HS-5 (cell line): ENCODE data around the gene ARHGEF38.

ENCODE experiments used
- DNase-seq: peaks from one replicate; pipeline ENCODE4 v3.0.0-alpha.2; 2012; ENCODE audit warnings: low read depth

Gene ARHGEF38

DNA sequence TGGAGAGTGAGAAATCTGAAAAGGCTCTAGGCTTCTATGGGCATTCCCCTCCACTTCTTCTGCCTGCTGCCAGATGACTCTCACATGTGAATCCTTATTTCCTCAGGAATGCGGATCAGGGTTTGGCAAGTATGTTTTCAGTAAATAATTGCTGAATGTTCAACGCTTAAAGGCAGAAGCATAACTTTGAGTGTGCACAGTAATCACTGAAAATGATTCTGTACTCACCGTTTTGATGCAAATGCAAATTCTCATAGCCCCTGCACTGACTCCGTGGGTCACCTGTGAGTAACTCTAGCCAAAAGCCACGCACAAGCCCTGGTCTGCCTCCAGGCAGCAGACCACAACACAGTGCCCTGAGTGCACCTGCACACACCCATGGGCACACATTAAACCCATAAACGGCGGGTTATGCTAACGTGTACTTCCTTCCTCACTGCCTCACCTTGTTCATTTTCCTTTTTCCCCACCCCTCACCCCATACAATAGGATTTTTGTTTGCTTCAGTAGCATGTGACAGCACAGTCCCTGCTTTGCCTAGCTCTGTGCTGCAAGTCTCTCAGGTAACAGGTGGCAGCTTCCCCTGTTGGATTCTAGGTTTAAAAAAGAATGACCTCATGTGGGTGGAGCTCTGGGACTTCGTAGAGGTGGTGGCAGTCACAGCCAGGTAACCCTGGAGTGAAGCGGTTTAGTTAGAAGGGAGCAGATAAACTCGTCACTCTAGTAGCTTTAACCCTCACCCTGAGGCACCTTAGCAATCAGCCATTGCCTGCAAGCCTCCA, at the start of gene ARHGEF38:
TSS of gene ARHGEF38 (plus strand) at position 656 of the 782 bp plus-strand sequence. CDS start 146 bp downstream, outside the sequence.
- DNase-seq: no peak

- no peak for DNase-seq
These were observed 48.9 kb upstream of the ARHGEF38 start for GRCh38 chr4:105503484-105503883.

DNA sequence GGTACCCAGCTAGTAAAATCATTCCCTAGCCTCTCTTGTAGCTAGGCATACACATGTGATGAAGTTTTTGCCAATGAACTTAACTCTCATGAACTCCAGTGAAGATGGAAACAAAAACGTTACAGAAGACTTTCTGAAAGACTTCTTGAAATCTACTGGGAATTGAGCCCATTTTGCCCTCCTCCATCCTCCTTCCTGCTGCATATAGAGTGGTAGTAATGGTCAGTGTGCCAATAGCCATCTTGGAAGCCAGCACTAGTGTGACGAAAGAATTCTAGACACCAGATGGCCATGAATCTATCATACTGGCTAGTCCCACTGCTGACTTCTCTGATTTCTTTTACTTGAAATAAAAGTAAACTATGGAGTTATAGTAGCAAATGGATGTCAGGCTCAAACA, 47.7 kb upstream of the ARHGEF38 start:
- no peak for DNase-seq

DNA sequence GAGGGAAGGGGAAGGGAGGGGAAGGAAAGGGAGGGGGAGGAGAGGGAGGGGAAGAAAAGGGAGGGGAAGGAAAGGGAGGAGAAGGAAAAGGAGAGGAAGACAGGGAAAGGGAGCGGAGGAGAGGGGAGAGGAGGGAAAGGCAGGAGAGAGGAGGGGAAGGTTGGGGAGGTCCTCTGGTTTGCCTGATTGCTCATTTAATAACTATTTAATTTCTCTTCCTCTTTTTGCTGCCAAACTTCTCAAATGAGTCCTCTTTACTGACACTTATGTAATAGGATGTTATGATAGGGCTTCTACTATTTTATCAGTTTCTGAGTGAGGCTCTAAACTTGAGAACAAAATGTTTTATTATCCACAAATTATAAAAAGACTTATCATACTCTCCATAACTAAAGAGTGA, 43.1 kb upstream of the ARHGEF38 start:
- no peak for DNase-seq

DNA sequence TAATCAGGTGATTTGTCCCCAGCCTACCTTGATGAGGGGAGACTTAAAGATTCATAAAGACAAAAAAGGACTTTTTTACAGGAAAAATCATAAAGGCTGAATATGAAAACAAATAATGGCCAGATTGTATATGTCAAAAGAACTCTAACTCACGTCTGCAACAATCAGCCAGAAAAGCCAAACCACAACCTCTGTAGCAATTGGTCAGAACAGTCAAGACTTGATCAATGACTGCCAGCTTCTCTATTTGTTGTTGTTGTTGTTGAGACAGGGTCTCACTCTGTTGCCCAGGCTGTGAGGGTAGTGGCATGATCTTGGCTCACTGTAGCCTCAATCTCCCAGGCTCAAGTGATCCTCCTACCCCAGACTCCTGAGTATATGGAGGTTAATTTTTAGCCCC, 42.7 kb upstream of the ARHGEF38 start:
- no peak for DNase-seq

GRCh38 chr4:105510245-105510644, 42.2 kb upstream of the ARHGEF38 start:
- DNase-seq: no peak

DNA sequence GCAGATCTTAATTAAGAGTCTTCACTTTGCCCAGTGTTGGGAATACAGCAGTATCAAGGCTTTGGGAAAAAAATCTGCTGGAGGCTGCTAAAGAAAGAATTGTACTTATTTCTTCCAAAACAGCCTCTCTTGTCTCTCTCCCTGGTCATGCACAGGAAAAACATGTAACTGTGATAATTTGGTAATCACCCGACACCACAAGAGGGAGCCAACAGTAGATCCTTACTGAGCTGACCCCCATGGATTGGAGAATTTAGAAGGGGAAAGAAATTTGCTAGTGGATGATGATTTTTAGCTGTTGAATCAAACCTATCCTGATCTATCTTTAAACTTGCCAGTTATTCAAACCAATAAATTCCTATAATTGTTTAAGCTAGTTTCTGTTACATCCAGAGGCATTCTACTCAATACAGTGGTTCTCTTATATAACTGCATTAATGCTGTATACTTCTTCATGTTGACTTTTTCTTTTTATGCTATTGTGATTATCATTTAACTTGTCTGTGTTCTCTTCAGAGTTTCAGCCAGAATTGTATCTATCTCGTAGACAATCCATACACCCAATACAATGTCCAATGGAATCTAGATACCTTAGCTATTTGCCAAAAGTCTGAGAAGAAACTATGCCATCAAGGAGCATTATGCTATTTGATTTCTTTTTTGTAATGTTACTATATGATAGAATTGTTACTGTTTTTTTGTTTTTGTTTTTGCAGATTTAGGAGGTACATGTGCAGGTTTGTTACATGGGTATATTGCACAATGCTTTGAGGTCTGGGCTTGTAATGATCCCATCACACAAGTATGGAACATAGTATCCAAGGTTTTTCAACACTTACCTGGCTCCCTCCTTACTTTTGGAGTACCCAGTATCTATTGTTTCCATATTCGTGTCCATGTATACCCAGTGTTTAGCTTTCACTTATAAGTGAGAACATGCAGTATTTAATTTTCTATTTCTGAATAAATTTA, 31.3 kb upstream of the ARHGEF38 start:
- peak; percentile 11 for DNase-seq

DNA sequence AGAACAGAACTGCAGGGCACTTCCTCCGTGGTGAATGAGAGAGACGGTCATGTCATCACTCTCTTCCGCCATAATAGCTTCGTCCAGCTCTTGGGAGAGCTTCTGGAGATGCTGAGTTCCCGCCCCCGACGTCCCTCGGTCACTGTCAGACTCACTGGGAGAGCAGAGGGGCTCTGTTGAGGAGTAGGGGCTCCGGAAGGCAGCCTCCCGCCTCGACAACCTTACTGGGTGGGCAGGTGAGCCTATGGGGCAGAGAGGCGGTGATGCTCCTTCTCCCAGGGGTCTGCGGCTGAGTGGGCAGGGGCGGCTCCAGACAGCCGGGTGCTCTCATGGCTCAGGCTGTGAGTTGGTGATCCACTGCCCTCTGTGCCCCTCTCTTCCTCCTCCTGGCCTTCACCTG, 25.8 kb upstream of the ARHGEF38 start:
- no peak for DNase-seq

DNA sequence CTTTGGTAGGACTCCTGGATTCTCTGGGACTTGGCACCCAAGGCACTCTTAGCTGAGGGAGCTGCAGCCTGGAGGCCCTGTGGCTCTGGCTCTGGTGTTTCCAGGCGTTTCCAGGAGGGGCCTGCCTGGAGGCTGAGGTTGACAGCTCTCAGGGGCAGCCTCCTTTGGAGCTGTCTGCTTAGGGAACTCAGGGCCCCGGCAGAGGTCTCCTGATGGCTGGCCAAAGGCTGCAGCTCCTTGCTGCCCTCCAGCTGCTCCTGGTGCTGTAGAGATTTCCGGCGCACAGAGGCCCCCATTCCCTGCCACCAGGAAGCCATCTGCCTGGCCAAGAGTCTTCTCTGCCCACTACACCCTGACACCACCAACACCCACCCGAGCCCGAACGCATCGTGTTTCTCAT, 25.3 kb upstream of the ARHGEF38 start:
- DNase-seq: no peak

DNA sequence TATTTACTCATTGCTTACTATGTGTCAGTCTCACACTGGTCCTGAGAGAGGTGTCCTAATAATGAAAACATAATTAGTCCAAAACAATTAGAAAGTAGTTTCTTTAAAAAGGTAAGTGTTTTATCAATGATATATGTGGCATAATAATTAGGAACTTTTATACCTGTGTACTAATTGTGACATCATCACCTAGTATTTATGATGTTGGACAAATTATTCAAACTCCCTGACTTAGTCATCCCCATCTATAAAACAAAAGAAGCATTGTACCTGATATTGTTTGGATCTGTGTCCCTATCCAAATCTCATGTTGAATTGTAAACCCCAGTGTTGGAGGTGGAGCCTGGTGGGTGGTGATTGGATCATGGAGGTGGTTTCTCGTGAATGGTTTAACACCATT, 15.8 kb upstream of the ARHGEF38 start:
- DNase-seq: no peak

DNA sequence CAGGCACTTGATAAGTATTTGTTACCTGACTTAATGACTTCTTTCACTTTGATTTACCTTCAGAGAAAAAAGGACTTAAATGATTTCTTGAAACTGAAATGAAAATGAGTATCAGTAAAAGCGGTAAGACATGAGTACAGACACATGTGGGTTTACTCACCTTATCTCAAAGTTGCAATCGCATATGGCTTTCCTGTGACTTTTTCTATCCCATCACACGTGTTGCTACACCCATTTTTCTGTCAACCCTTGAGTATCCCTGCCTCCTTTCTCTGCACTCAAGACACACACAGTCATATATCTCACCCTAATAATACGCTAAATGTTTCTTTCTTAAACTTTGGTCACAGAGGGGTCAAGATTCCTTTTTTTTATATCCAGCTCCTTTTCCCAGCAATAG, 11.0 kb upstream of the ARHGEF38 start:
- DNase-seq: no peak

- DNase-seq: no peak
These were observed 10.4 kb upstream of the ARHGEF38 start for GRCh38 chr4:105542039-105542438.

DNA sequence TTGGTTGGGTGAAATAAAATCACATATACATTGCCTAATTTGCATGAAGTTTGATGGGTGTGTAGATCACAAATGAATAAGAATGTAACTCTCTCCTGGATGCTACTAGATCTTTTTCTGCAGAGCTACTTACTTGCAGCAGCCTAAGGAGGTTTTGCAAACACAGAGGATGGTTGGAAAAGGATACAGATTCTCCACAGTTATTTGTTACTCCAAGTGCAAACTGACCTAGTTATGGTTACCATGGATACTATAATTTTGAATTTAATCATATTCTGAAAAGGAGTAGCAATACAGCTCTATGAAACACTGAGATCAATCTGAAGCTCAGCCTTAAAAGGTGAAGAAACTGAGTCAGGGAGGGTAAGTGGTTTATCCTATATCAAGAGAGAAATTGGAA, 9.1 kb upstream of the ARHGEF38 start:
- DNase-seq: no peak

GRCh38 chr4:105543881-105544280, 8.5 kb upstream of the ARHGEF38 start:
- no peak for DNase-seq

- no peak for DNase-seq
These were observed 7.7 kb upstream of the ARHGEF38 start for GRCh38 chr4:105544520-105545286.

GRCh38 chr4:105546086-105546485, 6.3 kb upstream of the ARHGEF38 start:
- DNase-seq: no peak

DNA sequence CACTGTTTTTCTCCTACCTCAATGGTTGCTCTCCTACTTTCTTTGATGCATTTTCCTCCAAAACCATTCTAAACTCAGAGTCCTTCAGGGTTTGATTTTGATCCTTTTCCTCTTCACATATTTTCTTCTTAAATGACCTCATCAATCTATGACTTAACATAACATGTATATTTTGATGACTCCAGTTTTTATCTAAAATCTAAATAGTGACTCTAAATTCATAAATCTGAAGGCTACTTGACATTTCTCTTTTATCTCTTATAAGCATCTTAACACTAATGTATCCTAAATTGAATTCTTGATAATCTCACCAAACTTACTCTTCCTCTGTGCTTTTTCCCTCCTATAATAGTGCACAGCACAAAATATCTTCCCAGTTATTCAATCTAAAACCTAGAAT, 4.7 kb upstream of the ARHGEF38 start:
- no peak for DNase-seq

- DNase-seq: peak; percentile 30
These were observed 3.9 kb upstream of the ARHGEF38 start for GRCh38 chr4:105548483-105548882.

- no peak for DNase-seq
These were observed 1.8 kb upstream of the ARHGEF38 start for GRCh38 chr4:105550641-105551040.

- no peak for DNase-seq
These were observed 3.0 kb downstream of the ARHGEF38 start for GRCh38 chr4:105555409-105555808.

- DNase-seq: no peak
These were observed 3.8 kb downstream of the ARHGEF38 start for GRCh38 chr4:105556206-105556605.

DNA sequence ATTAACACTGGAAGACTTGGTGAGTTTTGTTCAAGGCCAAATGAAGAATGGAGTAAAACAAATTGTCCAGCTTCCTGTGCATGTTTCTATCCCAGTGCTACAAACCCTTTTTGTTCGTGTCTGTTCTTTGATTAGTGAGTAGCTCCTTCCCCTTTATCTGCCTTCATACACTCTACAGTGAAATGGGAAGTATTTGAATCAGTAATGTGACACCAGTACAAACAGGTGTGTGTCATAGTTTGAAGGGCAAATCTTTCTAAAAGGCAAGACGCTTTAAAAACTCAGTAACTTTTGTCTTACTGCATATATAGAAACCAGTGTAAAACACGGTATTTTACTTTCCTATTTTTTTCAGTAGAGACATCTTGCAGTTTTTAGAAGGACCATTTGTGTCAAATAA, 5.9 kb downstream of the ARHGEF38 start:
- DNase-seq: no peak
